Retinal pigment epithelial cell (primary cell): ENCODE measurements around the gene MEPCE.

Source experiments
- DNase-seq: peaks from one replicate; pipeline ENCODE4 v3.0.0-alpha.2; 2010; ENCODE audit warnings: low read depth
- H3K4me3 ChIP-seq: 2 replicates; pipeline ENCODE4 v1.5.1; 2011; ENCODE audit warnings: mild to moderate bottlenecking, low read length, control low read depth, moderate library complexity
- TF ChIP-seq, protein P1 (sequence below): conservative IDR thresholded peaks from 2 replicates; pipeline ENCODE4 v1.5.1; 2011; ENCODE audit warnings: low read depth, low read length, control low read depth, inconsistent platforms

MEPCE gene

GRCh38 chr7:100389437-100390088 is 40.1 kb upstream of the MEPCE start:
- no peak for DNase-seq
- H3K4me3 ChIP-seq, result no peak overlapping the region
- TF ChIP-seq, protein P1, sequence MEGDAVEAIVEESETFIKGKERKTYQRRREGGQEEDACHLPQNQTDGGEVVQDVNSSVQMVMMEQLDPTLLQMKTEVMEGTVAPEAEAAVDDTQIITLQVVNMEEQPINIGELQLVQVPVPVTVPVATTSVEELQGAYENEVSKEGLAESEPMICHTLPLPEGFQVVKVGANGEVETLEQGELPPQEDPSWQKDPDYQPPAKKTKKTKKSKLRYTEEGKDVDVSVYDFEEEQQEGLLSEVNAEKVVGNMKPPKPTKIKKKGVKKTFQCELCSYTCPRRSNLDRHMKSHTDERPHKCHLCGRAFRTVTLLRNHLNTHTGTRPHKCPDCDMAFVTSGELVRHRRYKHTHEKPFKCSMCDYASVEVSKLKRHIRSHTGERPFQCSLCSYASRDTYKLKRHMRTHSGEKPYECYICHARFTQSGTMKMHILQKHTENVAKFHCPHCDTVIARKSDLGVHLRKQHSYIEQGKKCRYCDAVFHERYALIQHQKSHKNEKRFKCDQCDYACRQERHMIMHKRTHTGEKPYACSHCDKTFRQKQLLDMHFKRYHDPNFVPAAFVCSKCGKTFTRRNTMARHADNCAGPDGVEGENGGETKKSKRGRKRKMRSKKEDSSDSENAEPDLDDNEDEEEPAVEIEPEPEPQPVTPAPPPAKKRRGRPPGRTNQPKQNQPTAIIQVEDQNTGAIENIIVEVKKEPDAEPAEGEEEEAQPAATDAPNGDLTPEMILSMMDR, result no peak

- DNase-seq, result no peak
- TF ChIP-seq, protein P1, result no peak
- no peak overlapping the region for H3K4me3 ChIP-seq
Observed at GRCh38 chr7:100390286-100391009, 39.2 kb upstream of the MEPCE start.

DNA sequence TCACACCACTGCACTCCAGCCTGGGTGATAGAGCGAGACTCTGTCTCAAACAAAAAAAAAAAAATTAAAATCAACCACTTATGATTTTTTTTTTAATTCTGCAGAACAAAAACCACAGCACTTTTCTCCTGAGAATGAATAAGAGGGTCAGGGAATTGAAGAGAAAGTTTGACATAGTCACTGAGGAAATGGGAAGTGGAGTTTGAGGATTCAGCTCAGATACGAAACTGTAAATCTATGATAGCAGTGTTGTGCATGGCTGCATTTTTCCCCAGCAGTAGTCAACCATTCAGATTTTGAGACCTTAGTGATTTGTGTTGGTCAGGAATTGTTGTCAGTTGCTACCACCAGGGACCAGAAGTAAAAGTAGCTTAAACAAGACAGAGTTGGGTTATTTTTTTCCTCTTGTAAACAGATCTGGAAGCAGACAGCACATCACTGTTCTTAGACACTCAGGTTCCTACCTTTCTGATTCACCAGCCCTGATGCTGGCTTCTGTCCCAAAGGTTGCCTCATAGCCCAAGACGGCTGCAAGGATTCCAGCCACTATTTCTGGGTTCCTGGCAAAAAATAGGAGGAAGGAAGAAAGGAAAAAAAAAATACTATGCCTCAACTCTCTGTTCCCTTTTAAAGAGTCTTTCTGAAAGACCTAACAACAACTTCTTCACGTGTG is 36.3 kb upstream of the MEPCE start:
- TF ChIP-seq, protein P1, result no peak
- DNase-seq, result no peak
- H3K4me3 ChIP-seq, result no peak overlapping the region

GRCh38 chr7:100394077-100394476 is 35.6 kb upstream of the MEPCE start:
- TF ChIP-seq, protein P1, result no peak
- H3K4me3 ChIP-seq, result no peak overlapping the region
- DNase-seq, result no peak

DNA sequence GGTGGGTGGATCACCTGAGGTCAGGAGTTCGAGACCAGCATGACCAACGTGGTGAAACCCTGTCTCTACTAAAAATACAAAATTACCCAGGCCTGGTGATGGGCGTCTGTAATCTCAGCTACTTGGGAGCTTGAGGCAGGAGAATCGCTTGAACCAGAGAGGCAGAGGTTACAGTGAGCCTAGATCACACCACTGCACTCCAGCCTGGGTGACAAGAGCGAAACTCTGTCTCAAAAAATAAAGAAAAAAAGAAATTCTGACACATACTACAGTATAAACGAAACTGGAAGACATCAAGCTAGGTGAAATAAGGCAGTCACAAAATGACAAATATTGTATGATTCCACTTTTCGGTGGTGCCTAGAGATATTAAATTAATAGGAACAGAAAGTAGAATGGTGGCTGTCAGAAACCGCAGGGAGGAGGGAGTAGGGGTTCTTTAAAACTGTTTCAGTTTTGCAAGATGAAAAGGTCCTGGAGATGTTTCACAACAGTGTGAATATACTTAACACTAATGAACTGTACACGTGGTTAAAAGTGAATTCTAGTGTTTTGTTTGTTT is 33.1 kb upstream of the MEPCE start:
- no peak for DNase-seq
- TF ChIP-seq, protein P1, result no peak
- no peak overlapping the region for H3K4me3 ChIP-seq

- no peak overlapping the region for H3K4me3 ChIP-seq
- DNase-seq, result no peak
- TF ChIP-seq, protein P1, result no peak
Observed at GRCh38 chr7:100397315-100398081, 32.1 kb upstream of the MEPCE start.
